ENCODE results near the gene IL13. TPM values are rescaled to one million over a fixed set of nuclear protein-coding genes. Genes with fewer than 3 reads are reported as not detected.

Gene IL13
- total RNA-seq, result not detected

DNA sequence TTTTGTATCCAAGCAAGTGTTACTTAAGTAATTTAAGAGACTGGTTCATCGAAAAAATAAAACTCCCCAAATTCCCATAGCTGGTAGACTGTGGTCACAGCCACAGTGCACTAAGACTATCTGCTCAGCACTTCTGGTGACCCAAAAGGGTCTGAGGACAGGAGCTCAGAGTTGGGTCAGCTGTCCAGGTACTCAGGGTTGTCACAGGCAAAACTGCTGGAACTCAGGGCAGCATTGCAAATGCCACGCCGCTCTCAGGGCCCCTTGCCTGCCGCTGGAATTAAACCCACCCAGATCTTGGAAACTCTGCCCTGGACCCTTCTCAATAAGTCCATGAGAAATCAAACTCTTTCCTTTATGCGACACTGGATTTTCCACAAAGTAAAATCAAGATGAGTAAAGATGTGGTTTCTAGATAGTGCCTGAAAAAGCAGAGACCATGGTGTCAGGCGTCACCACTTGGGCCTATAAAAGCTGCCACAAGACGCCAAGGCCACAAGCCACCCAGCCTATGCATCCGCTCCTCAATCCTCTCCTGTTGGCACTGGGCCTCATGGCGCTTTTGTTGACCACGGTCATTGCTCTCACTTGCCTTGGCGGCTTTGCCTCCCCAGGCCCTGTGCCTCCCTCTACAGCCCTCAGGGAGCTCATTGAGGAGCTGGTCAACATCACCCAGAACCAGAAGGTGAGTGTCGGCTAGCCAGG, at the start of gene IL13:
Gene IL13, plus strand, starts transcription at position 498 of the 705 bp plus-strand sequence. Its CDS starts 14 bp downstream, at position 512.

DNA sequence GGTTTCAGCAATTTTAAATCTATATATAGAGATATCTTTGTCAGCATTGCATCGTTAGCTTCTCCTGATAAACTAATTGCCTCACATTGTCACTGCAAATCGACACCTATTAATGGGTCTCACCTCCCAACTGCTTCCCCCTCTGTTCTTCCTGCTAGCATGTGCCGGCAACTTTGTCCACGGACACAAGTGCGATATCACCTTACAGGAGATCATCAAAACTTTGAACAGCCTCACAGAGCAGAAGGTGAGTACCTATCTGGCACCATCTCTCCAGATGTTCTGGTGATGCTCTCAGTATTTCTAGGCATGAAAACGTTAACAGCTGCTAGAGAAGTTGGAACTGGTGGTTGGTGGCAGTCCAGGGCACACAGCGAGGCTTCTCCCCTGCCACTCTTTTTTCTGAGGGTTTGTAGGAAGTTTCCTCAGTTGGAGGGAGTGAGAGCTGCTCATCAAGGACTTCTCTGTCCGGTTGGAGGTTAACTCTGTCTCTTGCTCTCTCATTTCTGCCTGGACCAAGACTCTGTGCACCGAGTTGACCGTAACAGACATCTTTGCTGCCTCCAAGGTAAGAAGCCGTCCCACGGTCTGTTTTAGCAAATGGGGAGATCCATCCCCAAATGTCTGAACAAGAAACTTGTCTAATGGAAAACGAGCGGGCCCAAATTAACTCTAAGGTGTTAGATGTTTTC, 16.1 kb downstream of the IL13 start, which contains the start of gene IL4:
Gene IL4, plus strand, starts transcription at position 51 of the 692 bp plus-strand sequence. Its CDS starts 62 bp downstream, at position 113.

Other genes starting within 250 kb of the IL13 start
- gene IRF1, start 167.4 kb upstream of the IL13 start, total RNA-seq, result 3.2 TPM
- gene IL5, start 114.7 kb upstream of the IL13 start, total RNA-seq, result not detected
- gene RAD50, start 101.2 kb upstream of the IL13 start, total RNA-seq, result 30.4 TPM
- not detected for gene IL4, start 15.8 kb downstream of the IL13 start, total RNA-seq
- 136 TPM for gene KIF3A, start 79.4 kb downstream of the IL13 start, total RNA-seq
- gene CCNI2, start 89.3 kb downstream of the IL13 start, total RNA-seq, result 1.8 TPM
- gene SEPTIN8, start 119.1 kb downstream of the IL13 start, total RNA-seq, result 45.9 TPM
- 9.2 TPM for gene SOWAHA, start 155.1 kb downstream of the IL13 start, total RNA-seq
- 2.3 TPM for gene SHROOM1, start 172.5 kb downstream of the IL13 start, total RNA-seq
- 1.8 TPM for gene GDF9, start 208.3 kb downstream of the IL13 start, total RNA-seq
- gene UQCRQ, start 208.5 kb downstream of the IL13 start, total RNA-seq, result 90.7 TPM
- gene LEAP2, start 215.5 kb downstream of the IL13 start, total RNA-seq, result 1.2 TPM